GM18507 (cell line): ENCODE measurements around the gene BBS5.
"Not testable (repeated sequence)": the region's sequence is repeated elsewhere in the genome, so short reads cannot be mapped to it uniquely, and the experiment has no call there.

Source experiments
- DNase-seq: peaks from one replicate; pipeline ENCODE4 v3.0.0; 2011; ENCODE audit warnings: low read depth; ENCODE audit not compliant: insufficient read length; ENCODE audit errors: extremely low spot score
- FAIRE-seq: peaks from 2 replicates; lab custom pipeline; 2011; peaks lifted over from hg19 to GRCh38; lab: Jason Lieb, UNC

Gene BBS5

GRCh38 chr2:169526451-169526850, 47.2 kb downstream of the BBS5 start:
- DNase-seq (no peak), FAIRE-seq (no peak)

DNA sequence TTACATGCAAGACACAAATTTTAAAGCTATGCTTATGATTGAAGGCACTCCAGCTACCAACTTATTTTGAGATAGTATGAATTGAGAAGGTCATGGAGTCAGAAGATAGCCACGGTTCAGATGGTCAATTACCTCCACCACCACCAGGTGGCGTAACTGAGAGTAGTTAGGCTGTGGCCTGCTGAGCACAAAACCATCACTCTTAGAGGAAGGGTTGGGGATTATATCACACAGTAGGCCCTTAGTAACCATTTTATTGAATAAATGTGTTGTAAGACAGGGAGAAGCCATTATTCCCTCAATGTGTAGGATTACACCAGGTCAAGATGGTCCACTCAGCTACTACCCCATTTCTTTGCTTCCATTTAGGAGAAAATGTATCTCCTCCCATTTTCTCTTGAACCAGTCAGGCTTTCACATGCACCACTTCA, 49.0 kb downstream of the BBS5 start:
- DNase-seq (peak; percentile 11), FAIRE-seq (peak; percentile 91)

GRCh38 chr2:169539460-169539859, 60.2 kb downstream of the BBS5 start:
- not testable (repeated sequence) for FAIRE-seq, DNase-seq

- no peak for DNase-seq
- no peak for FAIRE-seq
Measured at GRCh38 chr2:169540146-169540545, 60.9 kb downstream of the BBS5 start.

GRCh38 chr2:169542433-169542832, 63.1 kb downstream of the BBS5 start:
- no peak for DNase-seq
- FAIRE-seq, result no peak

GRCh38 chr2:169546756-169547155, 67.5 kb downstream of the BBS5 start:
- FAIRE-seq, result no peak

More at GRCh38 chr2:169546756-169547155, 67.5 kb downstream of the BBS5 start:
- DNase-seq, result no peak
